ENCODE measurements around the gene C2CD3. TPM values are rescaled to one million over a fixed set of nuclear protein-coding genes. Genes with fewer than 3 reads are reported as not detected.
A peak's percentile ranks its signal among the peaks of the same experiment; 100 is the strongest.

Gene C2CD3
- polyA plus RNA-seq, 1 experiment = 10.3 TPM

GRCh38 chr11:74050465-74050864 is 120.3 kb downstream of the C2CD3 start:
- Histone ChIP-seq H3K36me3 (ENCODE audit: control insufficient read depth, insufficient read depth, low read length) (peaks cover 3% of the 10 kb centered on the region; the same call in 1 of the 2 replicates), H3K27me3 (ENCODE audit: control insufficient read depth, insufficient read depth, low read length) (no peaks in the 10 kb centered on the region), H3K4me3 (ENCODE audit: low read depth, low read length) (no peak overlapping the region)
- POLR2A ChIA-PET = no interaction called here
- CTCF ChIA-PET = no interaction called here
- DNase-seq (ENCODE audit: low read depth) = peak; percentile 26
- TF ChIP-seq CTCF (IDR thresholded peaks at IDR 0.05; ENCODE audit: insufficient read depth, low read depth, low read length) = no peak

- no peak for DNase-seq (ENCODE audit: low read depth)
- Histone ChIP-seq H3K4me3 (ENCODE audit: low read depth, low read length) (no peak overlapping the region), H3K27me3 (ENCODE audit: control insufficient read depth, insufficient read depth, low read length) (no peaks in the 10 kb centered on the region), H3K36me3 (ENCODE audit: control insufficient read depth, insufficient read depth, low read length) (peaks cover 3% of the 10 kb centered on the region; the same call in 1 of the 2 replicates)
- POLR2A ChIA-PET = no interaction called here
- CTCF ChIA-PET = no interaction called here
- no peak for TF ChIP-seq CTCF (IDR thresholded peaks at IDR 0.05; ENCODE audit: insufficient read depth, low read depth, low read length)
These were observed 121.8 kb downstream of the C2CD3 start for GRCh38 chr11:74048993-74049392.

GRCh38 chr11:74044538-74044937 is 126.3 kb downstream of the C2CD3 start:
- ChIA-PET POLR2A (no interaction called here), CTCF (no interaction called here)
- no peaks in the 10 kb centered on the region for H3K27me3 ChIP-seq (ENCODE audit: control insufficient read depth, insufficient read depth, low read length)
- no peak for DNase-seq (ENCODE audit: low read depth)
- peaks cover 7% of the 10 kb centered on the region for H3K36me3 ChIP-seq (ENCODE audit: control insufficient read depth, insufficient read depth, low read length)
- no peak overlapping the region for H3K4me3 ChIP-seq (ENCODE audit: low read depth, low read length)
- TF ChIP-seq CTCF (IDR thresholded peaks at IDR 0.05; ENCODE audit: insufficient read depth, low read depth, low read length) = no peak

DNA sequence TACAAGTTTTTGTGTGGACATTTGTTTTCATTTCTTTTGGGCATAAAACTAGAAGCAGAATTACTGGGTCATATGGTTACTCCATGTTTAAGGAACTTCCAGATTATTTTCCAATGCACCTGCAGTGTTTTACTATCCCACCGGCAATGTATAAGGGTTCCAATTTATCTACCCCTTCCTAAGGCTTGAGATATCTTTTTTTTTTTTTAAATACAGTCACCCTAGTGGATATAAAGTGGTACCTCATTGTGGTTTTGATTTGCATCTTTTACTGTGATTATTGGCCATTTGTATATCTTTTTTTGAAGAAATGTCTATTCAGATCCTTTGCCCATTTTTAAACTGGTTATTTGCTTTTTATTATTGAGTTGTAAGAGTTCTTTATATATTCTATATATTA is 127.4 kb downstream of the C2CD3 start:
- TF ChIP-seq CTCF (IDR thresholded peaks at IDR 0.05; ENCODE audit: insufficient read depth, low read depth, low read length) = no peak
- Histone ChIP-seq H3K4me3 (ENCODE audit: low read depth, low read length) (no peak overlapping the region), H3K27me3 (ENCODE audit: control insufficient read depth, insufficient read depth, low read length) (no peaks in the 10 kb centered on the region), H3K36me3 (ENCODE audit: control insufficient read depth, insufficient read depth, low read length) (peaks cover 11% of the 10 kb centered on the region)
- POLR2A ChIA-PET = no interaction called here
- CTCF ChIA-PET = no interaction called here
- no peak for DNase-seq (ENCODE audit: low read depth)

DNA sequence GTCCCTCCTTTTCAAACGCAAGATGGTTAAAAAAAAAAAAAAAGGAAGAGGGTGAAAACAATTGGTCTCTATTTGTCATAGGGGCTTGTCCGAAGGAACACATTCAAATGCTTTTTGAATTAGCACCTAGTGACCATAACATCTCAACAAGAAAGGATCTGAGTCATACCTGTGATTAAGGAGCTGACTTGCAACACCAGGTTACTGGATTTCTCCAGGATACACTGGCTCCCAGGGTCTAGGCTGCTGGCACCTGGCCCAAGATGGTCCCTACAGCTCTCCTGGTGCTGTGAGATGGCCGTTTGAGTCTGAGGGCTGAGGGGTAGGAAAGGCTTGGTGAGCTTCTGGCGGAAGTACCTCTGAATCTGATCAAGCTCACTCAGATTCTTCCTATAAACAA is 133.5 kb downstream of the C2CD3 start:
- H3K4me3 ChIP-seq (ENCODE audit: low read depth, low read length) = no peak overlapping the region
- no peaks in the 10 kb centered on the region for H3K27me3 ChIP-seq (ENCODE audit: control insufficient read depth, insufficient read depth, low read length)
- TF ChIP-seq CTCF (IDR thresholded peaks at IDR 0.05; ENCODE audit: insufficient read depth, low read depth, low read length) = no peak
- DNase-seq (ENCODE audit: low read depth) = no peak
- peaks cover 17% of the 10 kb centered on the region for H3K36me3 ChIP-seq (ENCODE audit: control insufficient read depth, insufficient read depth, low read length)
- ChIA-PET POLR2A (no interaction called here), CTCF (interaction anchor here (0.8 kb wide), 1 partner anchor 18 kb away, joined by 3 read pairs; no protein-coding TSS in a partner anchor)
